Lung (tissue), 12 donors: Measurements from ENCODE around the gene KRT10. TPM values are rescaled to one million over a fixed set of nuclear protein-coding genes. Genes with fewer than 3 reads are reported as not detected.

Experiments
- ATAC-seq: fragments of 200-7000 bp; cut with Tn5 transposase; one replicate; pipeline ENCODE4 v1.9.1; 2020; ENCODE audit warnings: moderate number of reproducible peaks; ENCODE audit not compliant: insufficient read depth, low FRiP score
- DNase-seq, 3 donors: peaks; one replicate each; pipeline ENCODE4 v3.0.0-alpha.2; 2013 to 2017
- H3K27ac ChIP-seq, 2 donors: one replicate each; pipeline ENCODE4 v1.5.1; 2013; ENCODE audit warnings: mild to moderate bottlenecking in 2 of 2, moderate library complexity in 2 of 2, control low read depth in 1 of 2, inconsistent platforms in 1 of 2, low read depth in 1 of 2, low read length in 1 of 2
- H3K27me3 ChIP-seq, 3 donors: one replicate each; pipeline ENCODE4 v1.5.1; 2013; ENCODE audit warnings: low read length in 2 of 3; ENCODE audit not compliant: control insufficient read depth in 3 of 3, insufficient read depth in 3 of 3
- H3K36me3 ChIP-seq, 4 donors: one replicate each; pipeline ENCODE4 v1.5.1; 2013; ENCODE audit warnings: low read length in 4 of 4, mild to moderate bottlenecking in 1 of 4, moderate library complexity in 1 of 4; ENCODE audit not compliant: control insufficient read depth in 4 of 4, insufficient read depth in 4 of 4
- H3K4me1 ChIP-seq, 5 donors: one replicate each; pipeline ENCODE4 v1.5.1; 2013; ENCODE audit warnings: low read length in 5 of 5, mild to moderate bottlenecking in 2 of 5, moderate library complexity in 1 of 5; ENCODE audit not compliant: control insufficient read depth in 5 of 5, insufficient read depth in 5 of 5
- H3K4me3 ChIP-seq: one replicate; pipeline ENCODE4 v1.5.1; 2013; ENCODE audit warnings: mild to moderate bottlenecking, control low read depth, moderate library complexity
- H3K9ac ChIP-seq, 2 donors: one replicate each; pipeline ENCODE4 v1.5.1; 2013; ENCODE audit warnings: low read length in 2 of 2, control low read depth in 1 of 2; ENCODE audit not compliant: insufficient read depth in 1 of 2
- H3K9me3 ChIP-seq, 4 donors: one replicate each; pipeline ENCODE4 v1.5.1; 2013; ENCODE audit warnings: low read length in 3 of 4, mild to moderate bottlenecking in 1 of 4, moderate library complexity in 1 of 4; ENCODE audit not compliant: control insufficient read depth in 4 of 4, insufficient read depth in 3 of 4
- CTCF ChIP-seq: IDR thresholded peaks from 2 replicates; pipeline ENCODE4 v1.5.1; 2012; ENCODE audit warnings: mild to moderate bottlenecking; ENCODE audit errors: control extremely low read depth, extremely low read depth
- WGBS, 2 donors: extraction: QIAGEN DNeasy Blood & Tissue Kit; methylation state at CpG; one replicate each; pipeline ENCODE4 v1.1.7; 2013; 5-methylcytosine and 5-hydroxymethylcytosine counted together
- polyA plus RNA-seq, 2 donors: library from polyadenylated mRNA; stranded (reverse); fragments of 200-250 nt; gene quantifications; one replicate each; pipeline ENCODE4 v1.2.1, GENCODE V29; 2013
- total RNA-seq, 2 donors: library from RNA; depleted of rRNA in 1 of 2; stranded (reverse); fragments of >200 nt in 1 of 2; gene quantifications; one replicate each; pipeline ENCODE4 v1.2.1, GENCODE V29; 2014 to 2021
- donor health status: control.
- donor health status: control.
- donor health status: Bipolar disorder and iron deficiency.
- donor health status: healthy.
- donor health status: DM: yes; HTN: yes; CAD: no.

Gene KRT10
- total and polyA plus RNA-seq, 4 donors, result 4.6 to 60.6 (median 27.8) TPM

- no peak overlapping the region for H3K27ac ChIP-seq
- ATAC-seq (no peak), DNase-seq (no peak)
- no peak overlapping the region for H3K9ac ChIP-seq
- TF ChIP-seq CTCF, result no peak
- no peaks in the 10 kb centered on the region for H3K4me1 ChIP-seq
- no peaks in the 10 kb centered on the region for H3K27me3 ChIP-seq
- no peaks in the 10 kb centered on the region for H3K9me3 ChIP-seq
- H3K4me3 ChIP-seq, result no peak overlapping the region
- 53 to 78% methylated on average over 3 of the region's 3 CpGs for WGBS, 2 donors
- no peaks in the 10 kb centered on the region for H3K36me3 ChIP-seq
Measured at GRCh38 chr17:40843242-40843641, 20.8 kb upstream of the KRT10 start.

DNA sequence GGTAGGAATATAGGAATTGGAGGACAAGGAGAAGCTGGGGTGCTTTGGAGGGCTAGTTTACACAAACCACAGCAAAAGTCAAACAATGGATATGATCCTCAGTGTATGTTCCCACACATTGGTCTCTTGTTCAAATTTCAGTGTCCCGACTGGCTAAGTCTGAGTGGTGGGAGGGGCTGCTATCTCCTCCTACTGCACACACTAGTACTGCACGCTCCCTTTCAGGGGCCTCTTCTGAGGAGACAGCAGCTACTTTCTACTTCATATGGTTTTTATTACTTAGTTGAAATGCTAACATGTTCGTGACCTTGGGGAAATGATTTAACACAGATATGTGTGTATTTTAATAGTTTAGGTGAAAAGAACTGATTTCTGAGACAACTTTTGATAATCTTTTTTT is 18.8 kb upstream of the KRT10 start:
- H3K27me3 ChIP-seq, result no peaks in the 10 kb centered on the region
- no peak for DNase-seq
- H3K27ac ChIP-seq, result no peak overlapping the region
- H3K9me3 ChIP-seq, result no peaks in the 10 kb centered on the region
- no peak overlapping the region for H3K4me3 ChIP-seq
- H3K4me1 ChIP-seq, result no peaks in the 10 kb centered on the region
- no peak overlapping the region for H3K9ac ChIP-seq
- ATAC-seq, result no peak
- no peaks in the 10 kb centered on the region for H3K36me3 ChIP-seq
- WGBS, 2 donors, result 83 to 86% methylated on average over 3 of the region's 3 CpGs
- TF ChIP-seq CTCF, result no peak

DNA sequence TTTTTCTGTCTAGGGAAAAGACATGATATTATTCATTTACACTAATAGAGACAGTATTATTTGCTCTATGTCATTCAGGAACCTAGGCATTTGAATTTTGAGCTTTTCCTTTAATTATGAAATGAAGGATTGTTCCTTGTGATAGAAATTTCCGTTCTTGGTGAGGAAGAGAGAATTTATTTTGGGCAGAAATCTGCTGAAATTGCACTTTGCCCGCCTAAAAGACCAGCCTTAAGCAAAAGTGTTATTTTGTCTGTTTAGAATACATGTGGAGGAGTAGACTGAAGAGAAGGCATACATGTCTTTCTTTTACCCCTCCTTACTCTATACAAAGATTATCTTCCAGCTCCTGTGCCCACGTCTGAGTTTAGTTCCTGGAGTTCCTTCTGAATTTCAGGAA is 16.8 kb upstream of the KRT10 start:
- ATAC-seq (no peak), DNase-seq (no peak)
- Histone ChIP-seq H3K4me3 (no peak overlapping the region), H3K9ac (no peak overlapping the region), H3K27ac (no peak overlapping the region), H3K27me3 (no peaks in the 10 kb centered on the region), H3K36me3 (peaks cover 0 to 5% (median 3%) of the 10 kb centered on the region in 4 donors), H3K9me3 (no peaks in the 10 kb centered on the region), H3K4me1 (no peaks in the 10 kb centered on the region)
- WGBS, 2 donors, result 78 to 83% methylated on average over 3 of the region's 3 CpGs
- no peak for TF ChIP-seq CTCF

- Histone ChIP-seq H3K27ac (no peak overlapping the region), H3K27me3 (no peaks in the 10 kb centered on the region), H3K9me3 (no peaks in the 10 kb centered on the region), H3K9ac (no peak overlapping the region), H3K4me3 (no peak overlapping the region), H3K36me3 (peaks cover 0 to 5% (median 3%) of the 10 kb centered on the region in 4 donors), H3K4me1 (peaks cover 0 to 2% (median 0%) of the 10 kb centered on the region in 5 donors)
- no peak for DNase-seq
- 99% methylated on average over 4 of the region's 4 CpGs for WGBS, 2 donors
- ATAC-seq, result no peak
- TF ChIP-seq CTCF, result no peak
Measured at GRCh38 chr17:40836020-40836419, 13.6 kb upstream of the KRT10 start.
